ENCODE data around the gene NRIP3. TPM values are rescaled to one million over a fixed set of nuclear protein-coding genes. Genes with fewer than 3 reads are reported as not detected.

The NRIP3 gene
- total RNA-seq, 1 donor from 2014 or later = 0.56 TPM

- intact Hi-C loops (cut with DNase I) = no loop called here
- no peak overlapping the region for H3K27ac ChIP-seq
- H3K27me3 ChIP-seq (ENCODE audit: low read depth) = no peaks in the 10 kb centered on the region
- DNase-seq = no peak
- TF ChIP-seq CTCF (IDR thresholded peaks at IDR 0.05) = no peak
- H3K9me3 ChIP-seq = no peaks in the 10 kb centered on the region
- no peak for ATAC-seq
- H3K4me3 ChIP-seq = no peak overlapping the region
- no peaks in the 10 kb centered on the region for H3K36me3 ChIP-seq
- H3K4me1 ChIP-seq = peaks cover 14% of the 10 kb centered on the region
These were observed 21.5 kb upstream of the NRIP3 start for GRCh38 chr11:9025101-9025850.

GRCh38 chr11:9022961-9023680 is 19.3 kb upstream of the NRIP3 start:
- Histone ChIP-seq H3K36me3 (no peaks in the 10 kb centered on the region), H3K27ac (no peak overlapping the region), H3K27me3 (ENCODE audit: low read depth) (no peaks in the 10 kb centered on the region), H3K4me3 (no peak overlapping the region), H3K9me3 (no peaks in the 10 kb centered on the region), H3K4me1 (peaks cover 14% of the 10 kb centered on the region)
- TF ChIP-seq CTCF (IDR thresholded peaks at IDR 0.05) = no peak
- DNase-seq = no peak
- no peak for ATAC-seq
- intact Hi-C loops (cut with DNase I) = no loop called here

GRCh38 chr11:9020916-9021315 is 17.1 kb upstream of the NRIP3 start:
- Histone ChIP-seq H3K4me1 (peaks cover 30% of the 10 kb centered on the region), H3K27ac (no peak overlapping the region), H3K4me3 (no peak overlapping the region), H3K9me3 (no peaks in the 10 kb centered on the region), H3K36me3 (no peaks in the 10 kb centered on the region), H3K27me3 (ENCODE audit: low read depth) (no peaks in the 10 kb centered on the region)
- intact Hi-C loops (cut with DNase I) = no loop called here
- TF ChIP-seq CTCF (IDR thresholded peaks at IDR 0.05) = no peak
- ATAC-seq (peak in 1 of 2 donors; percentile 31), DNase-seq (no peak)

GRCh38 chr11:9019861-9020260 is 16.1 kb upstream of the NRIP3 start:
- peaks cover 33% of the 10 kb centered on the region for H3K4me1 ChIP-seq

GRCh38 chr11:9017773-9018172 is 14.0 kb upstream of the NRIP3 start:
- DNase-seq (peak; percentile 80), ATAC-seq (peak; percentile 80 to 87)
- Histone ChIP-seq H3K27ac (peak overlapping the region; percentile 22), H3K4me1 (peaks cover 33% of the 10 kb centered on the region), H3K9me3 (no peaks in the 10 kb centered on the region), H3K27me3 (ENCODE audit: low read depth) (no peaks in the 10 kb centered on the region), H3K36me3 (no peaks in the 10 kb centered on the region), H3K4me3 (no peak overlapping the region)
- TF ChIP-seq CTCF (IDR thresholded peaks at IDR 0.05) = no peak
- intact Hi-C loops (cut with DNase I) = loop anchor here (10.0 kb wide), 1 partner anchor 117 kb away; no protein-coding TSS in a partner anchor

More at GRCh38 chr11:9019861-9020260, 16.1 kb upstream of the NRIP3 start:
- intact Hi-C loops (cut with DNase I) = loop anchor here (10.0 kb wide), 1 partner anchor 115 kb away; no protein-coding TSS in a partner anchor
- H3K9me3 ChIP-seq = no peaks in the 10 kb centered on the region
- H3K27ac ChIP-seq = no peak overlapping the region
- no peak for DNase-seq
- no peaks in the 10 kb centered on the region for H3K36me3 ChIP-seq
- TF ChIP-seq CTCF (IDR thresholded peaks at IDR 0.05) = no peak
- H3K27me3 ChIP-seq (ENCODE audit: low read depth) = no peaks in the 10 kb centered on the region
- ATAC-seq = no peak
- no peak overlapping the region for H3K4me3 ChIP-seq

Measured in lower lobe of right lung (tissue), 2 donors.